Tibial nerve (tissue), 4 donors: ENCODE results near the gene NREP. TPM values are rescaled to one million over a fixed set of nuclear protein-coding genes. Genes with fewer than 3 reads are reported as not detected.

Source experiments
- DNase-seq, 2 donors: peaks; one replicate each; pipeline ENCODE4 v3.0.0-alpha.2; 2019; ENCODE audit warnings: low spot score in 2 of 2
- H3K27ac ChIP-seq, 4 donors: fragments of 200-600 bp; sonication (generic) in 3 of 4; one replicate each; pipeline ENCODE4 v1.5.1; 2017 to 2019; ENCODE audit warnings: mild to moderate bottlenecking in 1 of 4
- H3K27me3 ChIP-seq, 2 donors: fragments of 200-600 bp; sonication (generic) in 1 of 2; one replicate each; pipeline versions ENCODE4 v1.5.1 to v1.6.0; 2017 to 2019
- H3K36me3 ChIP-seq, 3 donors: fragments of 200-600 bp; sonication (generic); one replicate each; pipeline ENCODE4 v1.5.1; 2018 to 2019
- H3K4me1 ChIP-seq, 4 donors: fragments of 200-600 bp; sonication (generic) in 3 of 4; one replicate each; pipeline ENCODE4 v1.5.1; 2017 to 2019
- H3K4me3 ChIP-seq, 4 donors: fragments of 200-600 bp; sonication (generic) in 3 of 4; one replicate each; pipeline ENCODE4 v1.5.1; 2017 to 2019; ENCODE audit warnings: mild to moderate bottlenecking in 1 of 4, moderate library complexity in 1 of 4
- H3K9me3 ChIP-seq, 4 donors: fragments of 200-600 bp; sonication (generic) in 3 of 4; one replicate each; pipeline ENCODE4 v1.5.1; 2017 to 2019
- CTCF ChIP-seq, 5 experiments: fragments of 200-600 bp in 3 of 5; fragments of 450-650 bp in 2 of 5; sonication (generic) in 3 of 5; IDR thresholded peaks; one replicate each; pipeline ENCODE4 v1.5.1; 2016 to 2019; ENCODE audit warnings: antibody characterized with exemption in 5 of 5, mild to moderate bottlenecking in 3 of 5, moderate library complexity in 2 of 5
- EP300 ChIP-seq, 2 donors: sonication (generic); formaldehyde crosslinking; IDR thresholded peaks; one replicate each; pipeline ENCODE4 v1.6.1; 2017; ENCODE audit warnings: antibody characterized with exemption in 2 of 2, mild to moderate bottlenecking in 1 of 2
- POLR2A ChIP-seq, 2 donors: fragments of 450-650 bp; IDR thresholded peaks; one replicate each; pipeline ENCODE4 v1.6.1; 2017; ENCODE audit warnings: antibody characterized with exemption in 2 of 2, mild to moderate bottlenecking in 2 of 2, moderate library complexity in 2 of 2
- WGBS, 2 donors: methylation state at CpG; one replicate each; pipeline ENCODE4 v1.1.5; 2018; 5-methylcytosine and 5-hydroxymethylcytosine counted together
- total RNA-seq, 4 donors: library from RNA; depleted of rRNA; stranded (reverse); fragments of >200 nt; gene quantifications; one replicate each; pipeline ENCODE4 v1.1.0, GENCODE V29; 2016

The NREP gene, protein sequence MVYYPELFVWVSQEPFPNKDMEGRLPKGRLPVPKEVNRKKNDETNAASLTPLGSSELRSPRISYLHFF
- 10 to 100 TPM in 2 of 4 donors, 1 to 10 TPM in 2; 3.3 to 18.0 (median 11.3) TPM for total RNA-seq

GRCh38 chr5:111756581-111757354, at the start of gene NREP:
Gene NREP, minus strand, starts transcription at chr5:111757194. Its CDS starts 1,422 bp downstream, at chr5:111755772.
- Histone ChIP-seq H3K27me3 (no peaks in the 10 kb centered on the region), H3K36me3 (no peaks in the 10 kb centered on the region), H3K4me1 (peaks cover 0 to 40% (median 13%) of the 10 kb centered on the region in 4 donors), H3K9me3 (no peaks in the 10 kb centered on the region), H3K27ac (peak within 1 kb of the TSS; percentile 73 to 93 (median 86)), H3K4me3 (peak within 1 kb of the TSS; percentile 54 to 90 (median 79))
- peak in 1 of 2 donors; percentile 48 for DNase-seq
- TF ChIP-seq CTCF (IDR thresholded peaks at IDR 0.05) = no peak
- no peak for TF ChIP-seq POLR2A (IDR thresholded peaks at IDR 0.05)
- TF ChIP-seq EP300 (IDR thresholded peaks at IDR 0.05) = no peak
- WGBS, 2 donors = 1 to 3% methylated on average over 12 of the region's 12 CpGs

DNA sequence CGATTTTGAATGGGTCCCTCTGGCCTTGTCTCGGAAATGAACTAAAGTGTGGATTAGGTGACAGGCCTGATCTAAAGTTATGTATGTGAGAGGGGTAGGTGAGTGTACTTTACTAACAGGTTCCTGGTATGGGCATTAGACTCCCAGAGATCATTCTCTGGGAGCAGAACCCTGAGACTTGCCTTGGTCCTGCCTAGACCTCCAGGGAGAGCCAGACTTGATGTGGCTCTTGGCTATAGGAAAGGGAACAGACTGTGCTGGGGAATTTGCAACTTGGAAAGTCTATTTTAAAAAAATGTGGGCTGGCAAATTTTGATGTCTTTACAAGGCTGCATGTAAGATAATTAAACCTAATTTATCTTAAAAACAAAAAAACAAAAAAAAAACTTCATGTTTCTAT, 49.8 kb upstream of the NREP start:
- TF ChIP-seq POLR2A (IDR thresholded peaks at IDR 0.05) (no peak), EP300 (IDR thresholded peaks at IDR 0.05) (no peak), CTCF (IDR thresholded peaks at IDR 0.05) (no peak)
- no peak overlapping the region for H3K27ac ChIP-seq
- H3K36me3 ChIP-seq = no peaks in the 10 kb centered on the region
- no peak overlapping the region for H3K4me3 ChIP-seq
- no peaks in the 10 kb centered on the region for H3K4me1 ChIP-seq
- WGBS, 2 donors = 86 to 87% methylated on average over 2 of the region's 2 CpGs
- no peak for DNase-seq
- H3K27me3 ChIP-seq = no peaks in the 10 kb centered on the region
- H3K9me3 ChIP-seq = no peaks in the 10 kb centered on the region

DNA sequence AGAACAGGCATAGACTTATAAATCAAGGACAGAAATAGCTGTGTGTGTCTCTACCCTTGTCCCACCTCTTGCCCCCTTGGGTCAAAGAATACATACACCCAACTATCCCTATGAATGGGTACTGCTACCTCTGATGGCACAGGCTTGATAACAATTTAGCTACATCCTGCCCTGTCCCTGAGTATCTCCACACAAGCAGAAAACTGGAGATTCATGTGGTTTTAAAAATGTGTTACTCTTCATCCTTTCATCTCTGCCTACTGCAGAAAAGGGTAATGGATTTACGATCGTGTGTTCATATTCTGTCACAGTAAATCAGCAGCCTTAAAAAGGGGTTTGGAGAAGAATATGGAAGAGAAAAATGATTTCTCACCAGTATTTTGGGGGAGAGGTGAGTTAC, 49.2 kb upstream of the NREP start:
- Histone ChIP-seq H3K4me1 (no peaks in the 10 kb centered on the region), H3K27ac (no peak overlapping the region), H3K27me3 (no peaks in the 10 kb centered on the region), H3K4me3 (no peak overlapping the region), H3K36me3 (no peaks in the 10 kb centered on the region), H3K9me3 (no peaks in the 10 kb centered on the region)
- WGBS, 2 donors = 83 to 90% methylated on average over 2 of the region's 2 CpGs
- TF ChIP-seq POLR2A (IDR thresholded peaks at IDR 0.05) (no peak), EP300 (IDR thresholded peaks at IDR 0.05) (no peak)
- no peak for DNase-seq

GRCh38 chr5:111805071-111805470, 48.1 kb upstream of the NREP start:
- no peak overlapping the region for H3K4me3 ChIP-seq
- H3K27me3 ChIP-seq = no peaks in the 10 kb centered on the region
- no peak for DNase-seq
- no peak overlapping the region for H3K27ac ChIP-seq
- 90 to 92% methylated on average over 2 of the region's 2 CpGs for WGBS, 2 donors
- H3K9me3 ChIP-seq = no peaks in the 10 kb centered on the region
- no peaks in the 10 kb centered on the region for H3K36me3 ChIP-seq
- TF ChIP-seq CTCF (IDR thresholded peaks at IDR 0.05) (no peak), POLR2A (IDR thresholded peaks at IDR 0.05) (no peak), EP300 (IDR thresholded peaks at IDR 0.05) (no peak)
- H3K4me1 ChIP-seq = no peaks in the 10 kb centered on the region

GRCh38 chr5:111800351-111800750, 43.4 kb upstream of the NREP start:
- no peaks in the 10 kb centered on the region for H3K9me3 ChIP-seq
- DNase-seq = no peak
- H3K27me3 ChIP-seq = no peaks in the 10 kb centered on the region
- H3K4me3 ChIP-seq = no peak overlapping the region
- no peaks in the 10 kb centered on the region for H3K36me3 ChIP-seq
- no peaks in the 10 kb centered on the region for H3K4me1 ChIP-seq
- TF ChIP-seq POLR2A (IDR thresholded peaks at IDR 0.05) (no peak), EP300 (IDR thresholded peaks at IDR 0.05) (no peak), CTCF (IDR thresholded peaks at IDR 0.05) (no peak)
- H3K27ac ChIP-seq = no peak overlapping the region
- 62 to 84% methylated on average over 3 of the region's 3 CpGs for WGBS, 2 donors
